Motor neuron (in vitro differentiated cells): Measurements from ENCODE around the gene TNFRSF14. TPM values are rescaled to one million over a fixed set of nuclear protein-coding genes. Genes with fewer than 3 reads are reported as not detected.
A peak's percentile ranks its signal among the peaks of the same experiment; 100 is the strongest.
"Not testable (repeated sequence)": the region's sequence is repeated elsewhere in the genome, so short reads cannot be mapped to it uniquely, and the experiment has no call there.

ENCODE experiments used
- ATAC-seq, 8 experiments: fragments of 200-7000 bp; cut with Tn5 transposase; replicated peaks in 6 of 8; 2 replicates each; pipeline ENCODE4 v1.8.0; 2021; ENCODE audit warnings: mild to moderate bottlenecking in 8 of 8, moderate library complexity in 8 of 8
- H3K27ac ChIP-seq, 2 donors: fragments of 250-450 bp; sonication (Bioruptor Pico); 2 replicates each; pipeline ENCODE4 v1.9.0; 2021; ENCODE audit warnings: antibody characterized with exemption in 2 of 2, mild to moderate bottlenecking in 2 of 2, moderate library complexity in 1 of 2
- H3K4me1 ChIP-seq, 2 donors: fragments of 250-450 bp; sonication (Bioruptor Pico); replicated peaks in 1 of 2; 2 replicates each; pipeline ENCODE4 v1.6.1; 2021; ENCODE audit warnings: antibody characterized with exemption in 2 of 2, mild to moderate bottlenecking in 2 of 2, moderate library complexity in 1 of 2
- H3K4me3 ChIP-seq, 5 donors: fragments of 250-450 bp; sonication (Bioruptor Pico); 2 replicates each; pipeline ENCODE4 v1.9.0; 2021; ENCODE audit warnings: antibody characterized with exemption in 5 of 5, mild to moderate bottlenecking in 5 of 5, moderate library complexity in 4 of 5
- whole genome bisulfite sequencing, 10 experiments: fragments of 450-650 bp; shearing (Covaris generic); methylation state at CpG; one replicate each; pipeline ENCODE4 v1.0.0; 2022; 5-methylcytosine and 5-hydroxymethylcytosine counted together
- in situ Hi-C, 9 experiments: fragments of 400-800 bp; cut with MboI; loops; one replicate each; pipeline ENCODE4 v1.15.0; 2021; ENCODE audit warnings: low sequenced_read_pairs in 9 of 9, low pct_unique_long_range_greater_than_20kb in 2 of 9; ENCODE audit not compliant: unreplicated experiment in 9 of 9
- total RNA-seq, 8 experiments: library from RNA; unstranded; fragments of 300-600 nt; gene quantifications; 2 replicates each; pipeline versions ENCODE4 v1.2.3 to v1.2.4, GENCODE V29; 2022

Gene TNFRSF14
- total RNA-seq, 8 experiments from 2014 or later, result 0.22 to 48.5 (median 3.2) TPM

GRCh38 chr1:2569703-2570102, 13.5 kb downstream of the TNFRSF14 start:
- H3K27ac ChIP-seq, H3K4me3 ChIP-seq, ATAC-seq, H3K4me1 ChIP-seq: not testable (repeated sequence)
- in situ Hi-C loops, result loop anchor here in 1 of 9 experiments (25.0 kb wide), 1 partner anchor 868 kb away; no protein-coding TSS in a partner anchor
- 71 to 100% (median 94%) methylated on average over 2 to 5 of the region's 13 CpGs; no CpG with 5 or more reads in 6 of the 10 experiments for WGBS, 10 experiments

DNA sequence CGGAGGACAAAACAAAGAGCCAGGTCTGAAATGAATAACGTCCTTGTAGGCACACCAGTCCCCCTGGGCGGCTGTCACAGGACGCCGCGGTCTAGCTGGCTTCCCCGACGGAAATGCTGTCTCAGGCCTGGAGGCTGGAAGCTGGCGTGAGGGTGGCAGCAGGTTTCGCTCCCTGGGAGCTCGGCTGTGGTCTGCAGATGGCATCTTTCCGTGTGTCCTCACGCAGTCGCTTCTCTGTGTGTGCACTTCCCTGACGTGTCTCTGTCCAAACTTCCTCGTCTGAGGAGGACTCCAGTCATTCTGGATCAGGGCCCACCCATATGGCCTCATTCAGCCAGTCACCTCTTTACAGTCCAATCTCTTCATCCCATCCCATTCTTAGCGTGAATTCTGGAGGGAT, 14.2 kb downstream of the TNFRSF14 start:
- no peak for ATAC-seq
- WGBS, 10 experiments, result 60 to 97% (median 84%) methylated on average over 1 to 15 of the region's 17 CpGs; no CpG with 5 or more reads in 3 of the 10 experiments
- in situ Hi-C loops, result loop anchor here in 1 of 9 experiments (25.0 kb wide), 1 partner anchor 867 kb away; no protein-coding TSS in a partner anchor

DNA sequence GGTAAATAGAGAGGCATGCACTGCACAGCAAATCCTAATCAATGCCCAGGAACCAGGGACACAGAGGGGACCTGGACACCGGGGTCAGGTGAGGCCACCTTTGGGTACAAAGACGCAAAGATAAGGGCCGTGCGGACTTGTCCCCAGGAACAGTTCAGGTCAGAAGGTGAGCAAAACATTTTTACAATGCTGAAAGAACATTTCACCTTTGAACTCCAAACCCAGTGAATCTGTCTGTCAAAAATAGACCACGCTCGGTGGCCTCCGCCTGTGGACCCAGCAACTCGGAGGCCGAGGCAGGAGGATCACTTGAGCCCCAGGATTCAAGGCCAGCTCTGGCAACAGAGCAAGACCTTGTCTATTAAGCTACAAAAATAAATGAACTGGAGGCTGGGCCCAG, 15.2 kb downstream of the TNFRSF14 start:
- 70 to 100% (median 92%) methylated on average over 1 to 9 of the region's 9 CpGs; no CpG with 5 or more reads in 2 of the 10 experiments for WGBS, 10 experiments
- ATAC-seq, result no peak
- Histone ChIP-seq H3K27ac (no peak overlapping the region), H3K4me1 (peaks cover 2 to 5% of the 10 kb centered on the region in 2 donors), H3K4me3 (no peak overlapping the region)
- in situ Hi-C loops, result loop anchor here in 1 of 9 experiments (25.0 kb wide), 1 partner anchor 866 kb away; no protein-coding TSS in a partner anchor

More for the DNA sequence above, 14.2 kb downstream of the TNFRSF14 start:
- Histone ChIP-seq H3K4me1 (peaks cover under 1 to 3% of the 10 kb centered on the region in 2 donors), H3K27ac (no peak overlapping the region), H3K4me3 (no peak overlapping the region)

DNA sequence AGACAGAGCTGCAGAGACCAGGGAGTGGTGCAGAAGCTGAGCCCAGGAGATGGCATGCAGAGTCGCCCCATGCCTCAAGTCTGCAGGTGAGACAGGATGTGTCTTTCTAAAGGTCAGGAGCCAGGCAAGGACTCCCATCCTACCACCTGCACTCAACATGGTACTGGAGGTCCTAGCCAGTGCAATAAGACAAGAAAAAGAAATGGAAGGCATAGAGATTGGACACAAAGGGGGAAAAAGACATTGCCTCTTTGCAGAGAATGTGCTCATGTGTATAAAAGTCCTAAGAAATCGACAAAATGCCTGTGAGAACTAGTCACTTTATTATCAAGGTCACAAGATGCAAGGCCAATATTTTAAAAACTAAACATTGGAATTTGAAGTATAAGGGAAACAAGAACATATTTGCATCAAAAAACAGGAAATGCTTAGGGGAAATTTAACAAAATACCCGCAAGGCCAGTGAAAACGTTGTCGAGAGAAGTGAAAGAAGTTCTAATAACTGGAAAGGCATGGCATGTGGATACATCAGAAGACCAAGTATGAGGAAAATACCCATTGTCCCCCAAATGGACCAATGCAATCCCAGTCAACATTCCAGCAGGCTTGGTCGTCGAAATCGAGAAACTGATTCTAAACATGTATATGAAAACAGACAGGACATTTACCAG, 17.2 kb downstream of the TNFRSF14 start:
- ATAC-seq, result no peak
- WGBS, 10 experiments, result 51 to 92% (median 83%) methylated on average over 2 to 8 of the region's 8 CpGs
- Histone ChIP-seq H3K4me3 (no peak overlapping the region), H3K27ac (no peak overlapping the region), H3K4me1 (peaks cover 12 to 13% of the 10 kb centered on the region in 2 donors)
- in situ Hi-C loops, result loop anchor here in 1 of 9 experiments (25.0 kb wide), 1 partner anchor 864 kb away; no protein-coding TSS in a partner anchor

DNA sequence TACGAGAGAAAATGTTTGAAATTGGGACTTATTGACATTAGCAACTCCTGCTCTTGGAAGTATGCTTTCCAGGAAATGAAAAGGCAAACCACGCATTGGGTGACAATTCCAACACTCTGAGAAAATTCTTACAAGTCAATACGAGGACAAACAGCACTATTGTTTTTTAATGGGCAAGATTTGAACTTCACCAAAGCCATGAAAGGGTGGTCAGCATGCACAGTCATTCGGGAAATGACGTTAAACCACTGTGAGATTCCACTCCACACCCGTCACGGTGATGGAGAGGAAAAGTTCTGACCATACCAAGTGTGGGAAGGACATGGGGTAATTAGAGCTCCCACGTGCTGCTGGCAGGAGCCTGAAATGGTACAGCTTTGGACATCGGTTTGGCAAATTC, 18.2 kb downstream of the TNFRSF14 start:
- Histone ChIP-seq H3K27ac (no peak overlapping the region), H3K4me3 (no peak overlapping the region), H3K4me1 (peaks cover 10 to 14% of the 10 kb centered on the region in 2 donors)
- in situ Hi-C loops, result loop anchor here in 1 of 9 experiments (25.0 kb wide), 1 partner anchor 863 kb away; no protein-coding TSS in a partner anchor
- no peak for ATAC-seq
- WGBS, 10 experiments, result 17 to 100% (median 81%) methylated on average over 1 to 9 of the region's 9 CpGs; no CpG with 5 or more reads in 1 of the 10 experiments

DNA sequence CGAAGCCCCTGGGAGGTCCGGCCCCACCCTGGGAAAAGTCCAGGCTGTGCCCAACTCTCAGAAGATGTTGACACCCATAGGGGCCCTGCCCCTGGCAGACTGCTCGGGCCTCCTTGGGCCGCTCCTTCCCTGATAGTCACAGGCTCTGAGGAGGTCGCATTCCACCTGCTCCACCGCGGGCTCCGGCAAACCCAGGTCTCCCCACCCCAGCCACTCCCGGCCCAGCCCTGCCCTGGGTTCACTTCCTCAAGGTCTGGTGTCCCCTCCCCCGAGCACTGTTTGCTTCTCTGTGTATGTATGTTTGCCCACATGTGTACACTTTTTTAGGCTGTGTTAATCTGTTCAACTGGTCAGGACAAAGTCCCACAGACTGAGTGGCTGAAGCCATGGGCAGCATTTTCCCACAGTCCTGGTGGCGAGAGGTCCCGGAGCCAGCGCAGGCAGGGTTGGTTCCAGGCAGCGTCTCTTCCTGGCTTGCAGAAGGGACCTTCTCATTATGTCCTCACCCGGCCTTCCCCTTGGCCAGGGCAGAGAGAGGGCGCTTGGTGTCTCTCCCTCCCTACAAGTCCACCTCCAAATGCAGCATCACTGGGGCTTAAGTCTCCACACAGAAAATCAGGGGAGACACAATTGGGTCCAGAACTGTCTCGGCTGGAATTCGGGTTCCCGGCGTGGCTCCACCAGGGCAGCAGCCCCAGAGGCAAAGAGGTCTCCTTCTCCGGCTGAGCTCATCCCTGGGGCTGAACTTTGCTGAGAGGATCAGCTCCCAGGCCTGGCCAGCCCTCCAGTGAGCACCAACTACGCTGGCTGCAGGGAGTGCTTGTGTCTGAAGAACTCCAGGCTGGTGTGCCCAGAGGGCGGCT, 19.9 kb downstream of the TNFRSF14 start:
- Histone ChIP-seq H3K4me3 (no peak overlapping the region), H3K27ac (no peak overlapping the region), H3K4me1 (peaks cover 10 to 14% of the 10 kb centered on the region in 2 donors)
- 51 to 97% (median 82%) methylated on average over 2 to 8 of the region's 23 CpGs; no CpG with 5 or more reads in 4 of the 10 experiments for whole genome bisulfite sequencing, 10 experiments
- ATAC-seq, result peak in 3 of 8 experiments; percentile 37 to 57 (median 44)
- in situ Hi-C loops, result no loop called here

DNA sequence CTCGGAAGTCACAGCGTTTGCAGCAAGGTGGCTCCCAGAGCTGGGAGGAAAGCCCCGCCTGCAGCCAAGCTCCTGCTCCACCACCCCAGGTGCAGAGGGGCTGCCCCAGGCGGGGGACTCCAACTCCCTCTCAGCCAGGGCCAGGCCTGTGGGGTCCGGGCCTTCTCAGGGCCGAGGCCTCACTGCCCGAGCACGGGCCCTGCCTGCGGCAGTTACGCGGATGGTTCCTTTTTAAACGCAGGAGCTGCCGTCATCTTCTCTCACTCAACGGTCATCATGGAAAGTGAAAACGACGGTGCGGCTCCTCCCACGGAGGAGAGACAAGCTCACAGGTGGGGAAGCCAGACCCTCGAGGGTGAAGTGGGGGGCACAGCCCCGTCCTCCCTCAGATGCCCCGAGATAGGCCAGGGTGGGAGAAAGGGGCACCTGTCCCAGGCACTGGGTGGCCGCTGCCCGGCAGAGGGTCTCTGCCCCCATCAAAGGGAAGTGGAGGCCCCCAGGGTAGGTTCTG, 21.4 kb downstream of the TNFRSF14 start:
- ATAC-seq, result peak in 1 of 8 experiments; percentile 1
- in situ Hi-C loops, result not testable (repeated sequence)

DNA sequence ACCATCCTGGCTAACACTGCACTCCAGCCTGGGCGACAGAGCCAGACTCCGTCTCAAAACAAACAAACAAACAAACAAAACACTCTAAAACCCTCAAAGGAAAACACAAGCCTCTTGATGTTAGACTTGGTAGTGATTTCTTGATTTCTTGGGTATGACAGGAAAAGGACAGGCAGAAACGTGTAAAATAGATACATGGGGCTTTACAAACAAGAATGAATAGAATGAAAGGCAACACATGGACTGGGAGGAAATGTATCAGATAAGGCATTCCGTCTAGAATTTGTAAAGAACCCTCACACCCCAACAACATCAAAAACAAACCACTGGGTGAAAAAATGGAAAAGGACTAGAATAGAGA, 22.6 kb downstream of the TNFRSF14 start:
- no peak overlapping the region for H3K4me3 ChIP-seq
- in situ Hi-C loops, result no loop called here
- peaks cover 10 to 17% of the 10 kb centered on the region in 2 donors for H3K4me1 ChIP-seq
- no peak for ATAC-seq
- H3K27ac ChIP-seq, result no peak overlapping the region
- WGBS, 10 experiments, result 35 to 100% (median 88%) methylated on average over 1 to 4 of the region's 4 CpGs; no CpG with 5 or more reads in 2 of the 10 experiments

More for the DNA sequence above, 21.4 kb downstream of the TNFRSF14 start:
- H3K4me1 ChIP-seq, result peaks cover 10 to 14% of the 10 kb centered on the region in 2 donors
- WGBS, 10 experiments, result 68 to 95% methylated on average over 3 to 5 of the region's 23 CpGs; no CpG with 5 or more reads in 8 of the 10 experiments
- H3K4me3 ChIP-seq, H3K27ac ChIP-seq: not testable (repeated sequence)

DNA sequence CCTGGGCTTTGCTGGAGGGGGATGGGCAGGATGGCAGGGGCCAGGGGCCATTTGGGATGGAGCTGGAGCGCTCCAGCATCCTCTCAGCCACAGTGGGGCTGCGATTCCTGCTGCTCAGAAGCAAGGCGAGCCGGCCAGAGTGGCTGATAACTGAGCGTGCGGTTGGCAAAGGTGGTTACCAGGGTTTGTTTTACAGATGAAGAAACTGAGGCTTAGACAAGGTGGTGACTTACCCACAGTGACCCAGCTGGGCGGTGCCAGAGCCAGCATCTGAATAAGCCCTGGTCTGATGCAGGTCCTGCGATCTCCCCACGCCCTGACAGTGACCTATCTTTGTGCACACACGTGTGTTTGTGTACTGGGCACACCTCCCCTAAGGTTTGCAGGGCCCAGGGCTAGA, 24.5 kb downstream of the TNFRSF14 start:
- H3K4me1 ChIP-seq, result peaks cover 21 to 32% of the 10 kb centered on the region in 2 donors
- H3K27ac ChIP-seq, result no peak overlapping the region
- no peak overlapping the region for H3K4me3 ChIP-seq
- in situ Hi-C loops, result no loop called here
- 17 to 90% (median 60%) methylated on average over 1 to 4 of the region's 10 CpGs; no CpG with 5 or more reads in 5 of the 10 experiments for WGBS, 10 experiments
- no peak for ATAC-seq

- 10 to 100% (median 73%) methylated on average over 1 to 7 of the region's 7 CpGs for WGBS, 10 experiments
- in situ Hi-C loops, result no loop called here
- Histone ChIP-seq H3K4me3 (no peak overlapping the region), H3K27ac (no peak overlapping the region), H3K4me1 (peaks cover 17 to 28% of the 10 kb centered on the region in 2 donors)
- ATAC-seq, result no peak
These were observed 26.2 kb downstream of the TNFRSF14 start for GRCh38 chr1:2582391-2582790.

DNA sequence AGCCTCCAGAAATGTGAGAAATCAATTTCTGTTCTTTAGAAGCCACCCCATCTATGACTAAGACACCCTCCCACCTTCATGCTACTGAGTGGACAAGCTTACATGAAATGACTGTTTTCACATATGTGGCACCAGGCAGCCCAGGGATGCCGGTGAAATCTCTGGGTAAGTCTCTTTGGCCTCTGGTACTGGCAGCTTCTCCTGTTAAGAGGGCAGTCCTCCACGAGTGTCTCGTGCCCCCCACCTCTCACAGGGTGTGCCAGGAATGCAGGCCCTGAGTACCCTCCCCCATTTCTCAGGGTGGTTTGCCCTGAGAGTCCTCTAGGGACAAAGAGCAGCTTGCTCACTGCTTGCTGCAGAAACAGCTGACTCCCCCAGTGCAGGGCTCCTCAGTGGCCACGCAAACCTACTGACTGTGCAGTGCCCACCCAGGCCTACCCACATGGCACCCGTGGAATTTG, 27.2 kb downstream of the TNFRSF14 start:
- H3K4me3 ChIP-seq, result no peak overlapping the region
- WGBS, 10 experiments, result 40 to 80% (median 56%) methylated on average over 1 to 4 of the region's 5 CpGs; no CpG with 5 or more reads in 2 of the 10 experiments
- ATAC-seq, result no peak
- in situ Hi-C loops, result no loop called here
- H3K4me1 ChIP-seq, result peaks cover 17 to 27% of the 10 kb centered on the region in 2 donors
- no peak overlapping the region for H3K27ac ChIP-seq

DNA sequence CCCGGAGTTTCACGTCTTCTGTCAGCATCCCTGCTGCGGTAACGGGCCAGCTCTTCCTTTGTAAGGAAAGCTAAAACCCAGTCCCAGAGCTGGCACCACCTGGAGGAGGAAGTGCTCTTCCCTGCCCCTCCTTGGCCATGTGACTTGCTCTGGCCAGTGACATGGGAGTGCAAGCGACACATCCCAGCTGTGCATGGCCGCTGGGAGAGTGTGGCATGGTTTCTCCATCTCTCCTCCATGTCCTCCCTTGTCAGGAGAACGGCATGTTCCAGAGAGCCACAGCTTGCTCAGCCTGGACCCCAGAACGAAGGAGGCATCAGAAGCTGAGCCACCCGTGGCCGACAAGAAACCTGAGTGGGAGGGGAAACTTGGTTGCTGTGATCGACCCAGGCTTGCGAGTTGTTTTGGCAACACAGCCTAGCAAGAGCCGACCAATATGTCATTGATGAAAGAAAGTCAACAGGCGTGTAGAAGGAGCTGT, 27.7 kb downstream of the TNFRSF14 start:
- ATAC-seq, result no peak
- Histone ChIP-seq H3K4me3 (no peak overlapping the region), H3K27ac (no peak overlapping the region), H3K4me1 (peaks cover 16 to 24% of the 10 kb centered on the region in 2 donors)
- in situ Hi-C loops, result no loop called here
- whole genome bisulfite sequencing, 10 experiments, result 40 to 100% (median 84%) methylated on average over 2 to 13 of the region's 14 CpGs; no CpG with 5 or more reads in 2 of the 10 experiments
